ENCODE data around the gene HACD3. TPM values are rescaled to one million over a fixed set of nuclear protein-coding genes. Genes with fewer than 3 reads are reported as not detected.

The HACD3 gene
- total and polyA plus RNA-seq, 4 donors = 49.6 to 89.1 (median 65.0) TPM

DNA sequence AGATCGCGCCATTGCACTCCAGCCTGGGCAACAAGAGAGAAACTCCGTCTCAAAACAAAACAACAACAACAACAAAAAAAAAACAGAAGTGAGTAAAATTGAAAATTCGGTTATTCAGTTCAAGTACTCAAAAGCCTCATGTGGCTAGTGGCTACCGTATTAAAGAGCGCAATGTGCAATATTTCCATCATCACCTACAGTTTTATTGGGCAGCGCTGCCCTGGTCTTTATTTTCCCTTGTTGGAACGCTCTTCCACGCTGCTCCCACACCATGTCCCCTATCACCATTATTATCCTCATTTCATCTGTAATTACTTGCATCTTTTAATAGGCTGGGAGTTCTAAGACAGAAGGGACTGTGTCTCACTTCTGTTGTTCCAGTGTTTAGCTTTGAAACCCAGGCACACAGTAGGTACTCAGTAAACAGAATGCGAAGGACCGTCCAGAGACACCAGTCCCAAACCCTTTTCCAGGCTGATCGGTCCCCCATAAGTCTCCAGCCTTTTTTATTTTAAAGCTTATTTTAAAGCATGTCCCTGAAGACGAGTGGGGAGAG, 423 bp upstream of the HACD3 start (continued):
- TF ChIP-seq, protein P1, sequence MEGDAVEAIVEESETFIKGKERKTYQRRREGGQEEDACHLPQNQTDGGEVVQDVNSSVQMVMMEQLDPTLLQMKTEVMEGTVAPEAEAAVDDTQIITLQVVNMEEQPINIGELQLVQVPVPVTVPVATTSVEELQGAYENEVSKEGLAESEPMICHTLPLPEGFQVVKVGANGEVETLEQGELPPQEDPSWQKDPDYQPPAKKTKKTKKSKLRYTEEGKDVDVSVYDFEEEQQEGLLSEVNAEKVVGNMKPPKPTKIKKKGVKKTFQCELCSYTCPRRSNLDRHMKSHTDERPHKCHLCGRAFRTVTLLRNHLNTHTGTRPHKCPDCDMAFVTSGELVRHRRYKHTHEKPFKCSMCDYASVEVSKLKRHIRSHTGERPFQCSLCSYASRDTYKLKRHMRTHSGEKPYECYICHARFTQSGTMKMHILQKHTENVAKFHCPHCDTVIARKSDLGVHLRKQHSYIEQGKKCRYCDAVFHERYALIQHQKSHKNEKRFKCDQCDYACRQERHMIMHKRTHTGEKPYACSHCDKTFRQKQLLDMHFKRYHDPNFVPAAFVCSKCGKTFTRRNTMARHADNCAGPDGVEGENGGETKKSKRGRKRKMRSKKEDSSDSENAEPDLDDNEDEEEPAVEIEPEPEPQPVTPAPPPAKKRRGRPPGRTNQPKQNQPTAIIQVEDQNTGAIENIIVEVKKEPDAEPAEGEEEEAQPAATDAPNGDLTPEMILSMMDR (IDR thresholded peaks at IDR 0.05; ENCODE audit: low read depth, low read length, missing input control) = no peak
- TF ChIP-seq FOXA2 (IDR thresholded peaks at IDR 0.05) (no peak), RXRA (IDR thresholded peaks at IDR 0.05) (no peak), TAF1 (conservative IDR thresholded peaks at IDR 0.05) (no peak), SP1 (IDR thresholded peaks at IDR 0.05) (no peak), HNF4G (IDR thresholded peaks at IDR 0.05) (no peak)
- TF ChIP-seq, protein P2, sequence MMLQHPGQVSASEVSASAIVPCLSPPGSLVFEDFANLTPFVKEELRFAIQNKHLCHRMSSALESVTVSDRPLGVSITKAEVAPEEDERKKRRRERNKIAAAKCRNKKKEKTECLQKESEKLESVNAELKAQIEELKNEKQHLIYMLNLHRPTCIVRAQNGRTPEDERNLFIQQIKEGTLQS (IDR thresholded peaks at IDR 0.05) = no peak

DNA sequence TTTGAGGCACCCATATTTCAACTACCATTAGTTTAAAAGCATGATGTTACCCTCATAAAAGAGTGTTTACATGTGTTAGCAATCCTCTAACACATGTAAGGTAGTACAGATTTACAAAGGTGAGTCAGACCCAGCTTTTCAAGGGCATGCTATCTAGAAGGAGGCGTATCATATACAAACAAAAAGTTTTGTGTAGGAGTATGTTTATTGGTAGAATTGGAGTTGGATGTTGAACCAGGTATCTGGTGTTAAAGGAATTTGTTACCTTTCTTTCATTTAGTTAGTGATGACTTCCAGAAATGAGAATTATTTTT, 2.4 kb downstream of the HACD3 start:
- Histone ChIP-seq H3K27me3 (ENCODE audit: control insufficient read depth in 4 of 4, insufficient read depth in 4 of 4, low read length in 3 of 4) (no peaks in the 10 kb centered on the region), H3K4me3 (ENCODE audit: low read depth in 1 of 3, low read length in 3 of 3) (no peak overlapping the region), H3K4me1 (ENCODE audit: control insufficient read depth in 4 of 4, insufficient read depth in 4 of 4, low read length in 3 of 4) (peaks cover 10 to 29% (median 14%) of the 10 kb centered on the region in 4 donors), H3K27ac (ENCODE audit: low read depth in 1 of 2, low read length in 2 of 2) (peak overlapping the region in 1 of 2 donors; percentile 41), H3K9me3 (ENCODE audit: control insufficient read depth in 4 of 4, low read length in 3 of 4) (no peaks in the 10 kb centered on the region), H3K36me3 (ENCODE audit: control insufficient read depth in 4 of 4, insufficient read depth in 3 of 4, low read depth in 1 of 4, low read length in 3 of 4) (no peaks in the 10 kb centered on the region), H3K9ac (ENCODE audit: low read depth in 1 of 2, low read length in 2 of 2) (no peak overlapping the region)
- TF ChIP-seq NR2F2 (IDR thresholded peaks at IDR 0.05) (no peak), EGR1 (IDR thresholded peaks at IDR 0.05; ENCODE audit: low read depth in 2 of 2) (no peak), FOXA2 (IDR thresholded peaks at IDR 0.05) (no peak), SP1 (IDR thresholded peaks at IDR 0.05) (no peak), TAF1 (conservative IDR thresholded peaks at IDR 0.05) (no peak), JUND (IDR thresholded peaks at IDR 0.05) (peak in 1 of 2 donors; percentile 9), YY1 (IDR thresholded peaks at IDR 0.05) (no peak)
- TF ChIP-seq, protein P3, sequence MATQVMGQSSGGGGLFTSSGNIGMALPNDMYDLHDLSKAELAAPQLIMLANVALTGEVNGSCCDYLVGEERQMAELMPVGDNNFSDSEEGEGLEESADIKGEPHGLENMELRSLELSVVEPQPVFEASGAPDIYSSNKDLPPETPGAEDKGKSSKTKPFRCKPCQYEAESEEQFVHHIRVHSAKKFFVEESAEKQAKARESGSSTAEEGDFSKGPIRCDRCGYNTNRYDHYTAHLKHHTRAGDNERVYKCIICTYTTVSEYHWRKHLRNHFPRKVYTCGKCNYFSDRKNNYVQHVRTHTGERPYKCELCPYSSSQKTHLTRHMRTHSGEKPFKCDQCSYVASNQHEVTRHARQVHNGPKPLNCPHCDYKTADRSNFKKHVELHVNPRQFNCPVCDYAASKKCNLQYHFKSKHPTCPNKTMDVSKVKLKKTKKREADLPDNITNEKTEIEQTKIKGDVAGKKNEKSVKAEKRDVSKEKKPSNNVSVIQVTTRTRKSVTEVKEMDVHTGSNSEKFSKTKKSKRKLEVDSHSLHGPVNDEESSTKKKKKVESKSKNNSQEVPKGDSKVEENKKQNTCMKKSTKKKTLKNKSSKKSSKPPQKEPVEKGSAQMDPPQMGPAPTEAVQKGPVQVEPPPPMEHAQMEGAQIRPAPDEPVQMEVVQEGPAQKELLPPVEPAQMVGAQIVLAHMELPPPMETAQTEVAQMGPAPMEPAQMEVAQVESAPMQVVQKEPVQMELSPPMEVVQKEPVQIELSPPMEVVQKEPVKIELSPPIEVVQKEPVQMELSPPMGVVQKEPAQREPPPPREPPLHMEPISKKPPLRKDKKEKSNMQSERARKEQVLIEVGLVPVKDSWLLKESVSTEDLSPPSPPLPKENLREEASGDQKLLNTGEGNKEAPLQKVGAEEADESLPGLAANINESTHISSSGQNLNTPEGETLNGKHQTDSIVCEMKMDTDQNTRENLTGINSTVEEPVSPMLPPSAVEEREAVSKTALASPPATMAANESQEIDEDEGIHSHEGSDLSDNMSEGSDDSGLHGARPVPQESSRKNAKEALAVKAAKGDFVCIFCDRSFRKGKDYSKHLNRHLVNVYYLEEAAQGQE (IDR thresholded peaks at IDR 0.05) = no peak
- TF ChIP-seq, protein P1 (IDR thresholded peaks at IDR 0.05; ENCODE audit: low read depth, low read length, missing input control) = no peak
- DNase-seq (ENCODE audit: low spot score) = no peak
- WGBS = 42% methylated on average over 1 of the region's 1 CpG
